Measurements from ENCODE around the gene ZBTB9.
"Not testable (repeated sequence)": the region's sequence is repeated elsewhere in the genome, so short reads cannot be mapped to it uniquely, and the experiment has no call there.

ZBTB9 gene

GRCh38 chr6:33481192-33481591 is 26.8 kb downstream of the ZBTB9 start:
- H3K27ac ChIP-seq (replicated peaks) = no peak overlapping the region
- H3K27me3 ChIP-seq (ENCODE audit: insufficient read depth, poor library complexity, severe bottlenecking) = peaks cover 5% of the 10 kb centered on the region
- TF ChIP-seq, protein P1, sequence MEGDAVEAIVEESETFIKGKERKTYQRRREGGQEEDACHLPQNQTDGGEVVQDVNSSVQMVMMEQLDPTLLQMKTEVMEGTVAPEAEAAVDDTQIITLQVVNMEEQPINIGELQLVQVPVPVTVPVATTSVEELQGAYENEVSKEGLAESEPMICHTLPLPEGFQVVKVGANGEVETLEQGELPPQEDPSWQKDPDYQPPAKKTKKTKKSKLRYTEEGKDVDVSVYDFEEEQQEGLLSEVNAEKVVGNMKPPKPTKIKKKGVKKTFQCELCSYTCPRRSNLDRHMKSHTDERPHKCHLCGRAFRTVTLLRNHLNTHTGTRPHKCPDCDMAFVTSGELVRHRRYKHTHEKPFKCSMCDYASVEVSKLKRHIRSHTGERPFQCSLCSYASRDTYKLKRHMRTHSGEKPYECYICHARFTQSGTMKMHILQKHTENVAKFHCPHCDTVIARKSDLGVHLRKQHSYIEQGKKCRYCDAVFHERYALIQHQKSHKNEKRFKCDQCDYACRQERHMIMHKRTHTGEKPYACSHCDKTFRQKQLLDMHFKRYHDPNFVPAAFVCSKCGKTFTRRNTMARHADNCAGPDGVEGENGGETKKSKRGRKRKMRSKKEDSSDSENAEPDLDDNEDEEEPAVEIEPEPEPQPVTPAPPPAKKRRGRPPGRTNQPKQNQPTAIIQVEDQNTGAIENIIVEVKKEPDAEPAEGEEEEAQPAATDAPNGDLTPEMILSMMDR (IDR thresholded peaks at IDR 0.05; ENCODE audit: insufficient read depth, low read length) = no peak
- TF ChIP-seq SPI1 (IDR thresholded peaks at IDR 0.05; ENCODE audit: borderline replicate concordance, low read depth) (no peak), GABPA (IDR thresholded peaks at IDR 0.05; ENCODE audit: low read depth) (no peak), POLR2AphosphoS5 (IDR thresholded peaks at IDR 0.05; ENCODE audit: low read depth) (no peak)
- TF ChIP-seq, protein P2, sequence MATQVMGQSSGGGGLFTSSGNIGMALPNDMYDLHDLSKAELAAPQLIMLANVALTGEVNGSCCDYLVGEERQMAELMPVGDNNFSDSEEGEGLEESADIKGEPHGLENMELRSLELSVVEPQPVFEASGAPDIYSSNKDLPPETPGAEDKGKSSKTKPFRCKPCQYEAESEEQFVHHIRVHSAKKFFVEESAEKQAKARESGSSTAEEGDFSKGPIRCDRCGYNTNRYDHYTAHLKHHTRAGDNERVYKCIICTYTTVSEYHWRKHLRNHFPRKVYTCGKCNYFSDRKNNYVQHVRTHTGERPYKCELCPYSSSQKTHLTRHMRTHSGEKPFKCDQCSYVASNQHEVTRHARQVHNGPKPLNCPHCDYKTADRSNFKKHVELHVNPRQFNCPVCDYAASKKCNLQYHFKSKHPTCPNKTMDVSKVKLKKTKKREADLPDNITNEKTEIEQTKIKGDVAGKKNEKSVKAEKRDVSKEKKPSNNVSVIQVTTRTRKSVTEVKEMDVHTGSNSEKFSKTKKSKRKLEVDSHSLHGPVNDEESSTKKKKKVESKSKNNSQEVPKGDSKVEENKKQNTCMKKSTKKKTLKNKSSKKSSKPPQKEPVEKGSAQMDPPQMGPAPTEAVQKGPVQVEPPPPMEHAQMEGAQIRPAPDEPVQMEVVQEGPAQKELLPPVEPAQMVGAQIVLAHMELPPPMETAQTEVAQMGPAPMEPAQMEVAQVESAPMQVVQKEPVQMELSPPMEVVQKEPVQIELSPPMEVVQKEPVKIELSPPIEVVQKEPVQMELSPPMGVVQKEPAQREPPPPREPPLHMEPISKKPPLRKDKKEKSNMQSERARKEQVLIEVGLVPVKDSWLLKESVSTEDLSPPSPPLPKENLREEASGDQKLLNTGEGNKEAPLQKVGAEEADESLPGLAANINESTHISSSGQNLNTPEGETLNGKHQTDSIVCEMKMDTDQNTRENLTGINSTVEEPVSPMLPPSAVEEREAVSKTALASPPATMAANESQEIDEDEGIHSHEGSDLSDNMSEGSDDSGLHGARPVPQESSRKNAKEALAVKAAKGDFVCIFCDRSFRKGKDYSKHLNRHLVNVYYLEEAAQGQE (IDR thresholded peaks at IDR 0.05; ENCODE audit: insufficient replicate concordance, low read depth) = no peak
- H3K4me3 ChIP-seq (replicated peaks; ENCODE audit: insufficient read depth, low read length) = no peak overlapping the region
- DNase-seq (ENCODE audit: low read depth in 1 of 2, low spot score in 1 of 2) = no peak

GRCh38 chr6:33482620-33483019 is 28.2 kb downstream of the ZBTB9 start:
- not testable (repeated sequence) for H3K27me3 ChIP-seq (ENCODE audit: insufficient read depth, poor library complexity, severe bottlenecking); H3K4me3 ChIP-seq (replicated peaks; ENCODE audit: insufficient read depth, low read length); H3K27ac ChIP-seq (replicated peaks); DNase-seq (ENCODE audit: low read depth in 1 of 2, low spot score in 1 of 2)

DNA sequence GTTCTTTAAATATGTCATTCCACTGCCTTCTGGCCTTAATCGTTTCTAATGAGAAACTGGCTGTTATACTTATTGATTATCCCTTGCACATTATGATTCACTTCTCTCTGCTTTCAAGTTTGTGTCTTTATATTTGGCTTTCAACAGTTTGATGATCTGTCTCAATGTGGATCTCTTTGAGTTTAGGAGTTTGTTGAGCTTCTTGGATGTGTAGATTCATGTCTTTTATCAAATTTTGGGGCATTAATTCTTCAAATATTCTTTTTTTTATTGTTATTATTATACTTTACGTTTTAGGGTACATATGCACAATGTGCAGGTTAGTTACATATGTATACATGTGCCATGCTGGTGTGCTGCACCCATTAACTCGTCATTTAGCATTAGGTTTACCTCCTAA is 29.3 kb downstream of the ZBTB9 start:
- TF ChIP-seq, protein P1 (IDR thresholded peaks at IDR 0.05; ENCODE audit: insufficient read depth, low read length) = no peak
- TF ChIP-seq SPI1 (IDR thresholded peaks at IDR 0.05; ENCODE audit: borderline replicate concordance, low read depth) (no peak), GABPA (IDR thresholded peaks at IDR 0.05; ENCODE audit: low read depth) (no peak), POLR2AphosphoS5 (IDR thresholded peaks at IDR 0.05; ENCODE audit: low read depth) (no peak)
- TF ChIP-seq, protein P2 (IDR thresholded peaks at IDR 0.05; ENCODE audit: insufficient replicate concordance, low read depth) = no peak
- Histone ChIP-seq H3K27me3 (ENCODE audit: insufficient read depth, poor library complexity, severe bottlenecking) (no peaks in the 10 kb centered on the region), H3K27ac (replicated peaks) (no peak overlapping the region), H3K4me3 (replicated peaks; ENCODE audit: insufficient read depth, low read length) (no peak overlapping the region)
- DNase-seq (ENCODE audit: low read depth in 1 of 2, low spot score in 1 of 2) = no peak

- not testable (repeated sequence) for DNase-seq (ENCODE audit: low read depth in 1 of 2, low spot score in 1 of 2); H3K27ac ChIP-seq (replicated peaks); H3K27me3 ChIP-seq (ENCODE audit: insufficient read depth, poor library complexity, severe bottlenecking); H3K4me3 ChIP-seq (replicated peaks; ENCODE audit: insufficient read depth, low read length)
Observed at GRCh38 chr6:33484673-33485262, 30.4 kb downstream of the ZBTB9 start.

GRCh38 chr6:33485680-33486079 is 31.3 kb downstream of the ZBTB9 start:
- DNase-seq (ENCODE audit: low read depth in 1 of 2, low spot score in 1 of 2); H3K27me3 ChIP-seq (ENCODE audit: insufficient read depth, poor library complexity, severe bottlenecking); H3K27ac ChIP-seq (replicated peaks); H3K4me3 ChIP-seq (replicated peaks; ENCODE audit: insufficient read depth, low read length): not testable (repeated sequence)
